Activated effector memory CD4-positive, alpha-beta T cell treated with anti-CD3 and anti-CD28 coated beads, Interleukin-2, amount 50 U/mL, for 16 hours (primary cell): Measurements from ENCODE around the gene ZIC5.
"Not testable (repeated sequence)": the region's sequence is repeated elsewhere in the genome, so short reads cannot be mapped to it uniquely, and the experiment has no call there.

Source experiments
- DNase-seq: peaks from one replicate; pipeline ENCODE4 v3.0.0-alpha.2; 2020

Gene ZIC5

DNA sequence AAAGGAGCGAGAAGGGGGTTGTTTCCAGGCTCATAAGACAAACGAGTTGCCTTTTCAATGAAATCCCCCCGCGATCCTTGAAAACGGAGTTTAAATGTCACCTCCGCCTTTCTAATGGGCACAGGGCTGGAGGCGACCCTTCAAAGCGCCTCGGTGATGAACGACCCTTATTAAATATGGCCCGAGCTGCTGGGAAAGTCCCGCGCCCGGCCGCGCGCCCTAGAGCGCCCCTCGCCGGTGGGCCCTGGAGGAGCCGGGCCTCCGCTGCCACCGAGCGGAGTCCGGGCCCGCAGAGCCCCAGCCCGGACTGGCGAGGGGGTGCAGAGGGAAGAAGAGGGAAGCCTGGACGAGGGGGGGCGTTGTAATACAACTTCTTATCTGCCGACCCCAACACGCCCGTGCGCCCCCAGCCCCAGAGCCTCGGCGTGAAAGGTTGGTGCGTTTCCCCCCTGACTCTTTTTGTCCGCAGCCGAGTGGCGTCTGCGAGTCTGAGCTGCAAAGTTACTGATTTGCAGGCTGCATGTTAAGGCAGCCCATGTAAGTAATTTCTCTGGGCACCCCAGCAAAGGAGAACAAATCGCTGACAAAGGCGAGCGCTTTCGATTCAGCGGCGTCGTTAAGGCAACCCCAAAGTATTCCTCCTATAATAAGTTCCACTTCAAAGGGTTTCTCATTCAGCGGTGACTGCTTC is 11.9 kb downstream of the ZIC5 start:
- DNase-seq: peak; percentile 64

DNA sequence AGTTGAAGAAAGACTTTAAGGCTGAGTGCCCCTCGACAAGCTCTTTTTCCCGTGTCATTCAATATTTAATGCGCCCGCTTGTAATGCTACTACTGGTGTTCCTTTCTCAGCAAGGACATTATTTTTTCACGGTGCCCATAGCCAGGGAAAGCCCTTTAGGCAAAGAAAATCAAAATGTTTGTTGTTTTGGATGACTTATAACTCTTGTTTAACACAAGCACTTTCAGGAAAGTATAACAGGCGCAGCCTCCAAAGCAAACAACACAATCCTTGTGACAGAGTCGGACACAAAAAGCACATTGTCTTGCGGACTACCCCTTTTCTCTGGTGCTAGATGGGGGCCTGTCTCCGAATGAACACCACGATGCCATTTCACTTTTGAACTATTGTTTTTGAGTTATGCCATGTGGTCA is 12.4 kb downstream of the ZIC5 start:
- peak; percentile 31 for DNase-seq

- peak; percentile 47 for DNase-seq
Measured at GRCh38 chr13:99958406-99959126, 13.0 kb downstream of the ZIC5 start.

GRCh38 chr13:99956473-99957349 is 14.9 kb downstream of the ZIC5 start:
- DNase-seq: no peak

DNA sequence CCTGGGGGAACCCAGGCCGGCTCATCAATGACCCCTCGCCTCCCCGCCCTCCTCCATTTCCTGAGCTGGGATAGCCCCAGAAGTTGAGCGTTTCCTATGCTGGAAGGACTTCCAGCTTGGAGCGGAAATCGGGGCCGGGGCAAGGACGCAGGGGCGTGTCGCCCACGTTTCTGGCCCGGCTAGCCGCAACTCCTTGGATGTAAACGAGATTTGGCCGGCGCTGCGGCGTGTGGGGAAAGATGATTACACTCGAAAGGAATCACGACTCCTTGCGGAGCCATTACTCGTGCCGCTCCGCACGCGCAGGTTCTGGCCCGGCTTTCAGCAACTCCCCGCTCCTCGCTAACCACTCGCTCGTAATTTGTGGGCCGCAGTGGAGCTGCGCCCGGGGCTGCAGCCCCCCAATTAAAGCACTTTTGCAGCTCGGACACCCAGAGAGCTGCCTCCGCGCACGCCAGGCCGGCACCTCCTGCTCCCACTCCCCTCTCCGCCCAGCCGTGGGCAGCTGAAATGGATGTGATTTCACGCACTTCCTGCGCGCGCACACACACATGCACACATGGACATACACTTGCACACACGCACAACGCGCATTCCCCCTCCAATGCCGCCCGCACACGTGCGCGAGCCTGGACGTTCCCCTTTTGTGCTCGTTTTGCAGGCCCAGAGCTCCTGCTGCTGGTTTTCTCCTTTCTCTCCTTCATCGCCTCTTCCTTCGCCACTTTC is 15.7 kb downstream of the ZIC5 start:
- peak; percentile 57 for DNase-seq

GRCh38 chr13:99955107-99955746 is 16.3 kb downstream of the ZIC5 start:
- DNase-seq: no peak

GRCh38 chr13:99953138-99953755 is 18.3 kb downstream of the ZIC5 start:
- DNase-seq: peak; percentile 30

GRCh38 chr13:99951666-99952065 is 19.9 kb downstream of the ZIC5 start:
- DNase-seq: peak; percentile 12

GRCh38 chr13:99949679-99950413 is 21.7 kb downstream of the ZIC5 start:
- peak; percentile 10 for DNase-seq

GRCh38 chr13:99948907-99949678 is 22.5 kb downstream of the ZIC5 start:
- DNase-seq: peak; percentile 5

DNA sequence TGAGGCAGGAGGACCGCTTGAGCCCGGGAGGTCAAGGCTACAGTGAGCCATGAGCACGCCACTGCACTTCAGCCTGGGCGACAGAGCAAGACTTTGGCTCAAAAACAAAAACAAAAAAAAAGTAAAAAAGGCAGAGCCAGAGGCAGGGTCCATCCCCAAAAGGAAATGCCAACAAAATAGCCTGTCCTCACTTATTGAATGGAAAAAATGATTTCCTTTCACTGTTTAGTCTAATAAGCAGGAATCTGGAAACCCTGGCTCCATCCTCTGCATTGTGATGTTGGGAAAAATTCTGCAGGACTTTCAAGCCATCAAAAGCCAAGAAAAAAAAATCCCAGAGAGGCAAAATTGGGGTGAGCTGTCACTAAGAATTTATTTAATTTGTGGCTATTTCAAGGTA is 23.2 kb downstream of the ZIC5 start:
- peak; percentile 1 for DNase-seq

DNA sequence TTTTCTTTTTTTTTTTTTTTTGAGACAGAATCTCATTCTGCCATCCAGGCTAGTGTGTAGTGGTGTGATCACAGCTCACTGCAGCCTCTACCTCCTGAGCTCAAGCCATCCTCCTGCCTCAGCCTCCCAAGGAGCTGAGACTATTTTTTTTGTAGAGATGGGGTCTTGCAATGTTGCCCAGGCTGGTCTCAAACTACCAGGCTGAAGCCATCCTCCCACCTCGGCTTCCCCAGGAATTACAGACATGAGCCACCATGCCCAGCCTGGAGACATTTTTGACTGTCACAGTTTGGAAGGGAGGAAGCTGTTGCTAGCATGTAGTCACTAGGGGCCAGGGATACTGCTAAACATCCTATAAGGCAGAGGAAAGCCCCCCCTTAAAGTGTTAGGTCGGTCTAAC is 23.9 kb downstream of the ZIC5 start:
- peak; percentile 8 for DNase-seq

- not testable (repeated sequence) for DNase-seq
Measured at GRCh38 chr13:99945515-99945914, 26.1 kb downstream of the ZIC5 start.

DNA sequence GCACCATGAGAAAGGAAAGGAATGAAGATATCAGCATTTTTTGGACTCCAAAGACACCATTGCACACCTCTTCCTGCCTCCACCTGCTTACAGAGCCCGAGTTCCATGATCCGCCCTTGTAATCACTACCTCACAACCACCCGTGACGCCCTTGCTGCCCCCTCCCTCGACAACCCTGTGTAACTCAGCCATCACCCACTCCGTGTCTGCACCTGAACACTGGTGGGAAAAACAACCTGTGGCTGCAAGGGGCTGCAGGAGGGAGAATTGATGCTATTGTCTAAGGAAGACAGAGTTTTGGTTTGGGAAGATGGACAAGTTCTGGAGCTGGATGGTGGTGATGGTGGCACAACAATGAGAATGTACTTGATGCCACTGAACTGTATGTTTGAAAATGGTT is 27.0 kb downstream of the ZIC5 start:
- peak; percentile 21 for DNase-seq

GRCh38 chr13:99944102-99944501 is 27.5 kb downstream of the ZIC5 start:
- peak; percentile 21 for DNase-seq

GRCh38 chr13:99941911-99942310 is 29.7 kb downstream of the ZIC5 start:
- peak; percentile 28 for DNase-seq

DNA sequence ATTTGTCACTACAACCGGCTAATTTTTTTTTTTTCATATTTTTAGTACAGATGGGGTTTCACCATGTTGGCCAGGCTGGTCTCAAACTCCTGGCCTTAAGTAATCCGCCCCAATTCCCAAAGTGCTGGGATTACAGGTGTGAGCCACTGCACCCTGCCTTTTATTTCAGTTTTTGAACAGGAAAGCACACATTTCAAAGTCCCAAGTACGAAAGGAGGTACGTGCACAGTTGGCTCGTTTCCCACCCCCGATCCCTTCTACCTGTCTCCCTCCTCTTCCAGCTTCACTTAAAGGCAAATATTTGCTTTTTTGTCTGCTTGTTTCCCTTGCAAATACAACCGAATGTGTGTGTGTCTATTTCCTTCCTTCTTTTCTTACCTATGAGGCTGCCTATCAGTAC is 30.5 kb downstream of the ZIC5 start:
- peak; percentile 3 for DNase-seq

- DNase-seq: peak; percentile 10
Measured at GRCh38 chr13:99938635-99939034, 32.9 kb downstream of the ZIC5 start.

DNA sequence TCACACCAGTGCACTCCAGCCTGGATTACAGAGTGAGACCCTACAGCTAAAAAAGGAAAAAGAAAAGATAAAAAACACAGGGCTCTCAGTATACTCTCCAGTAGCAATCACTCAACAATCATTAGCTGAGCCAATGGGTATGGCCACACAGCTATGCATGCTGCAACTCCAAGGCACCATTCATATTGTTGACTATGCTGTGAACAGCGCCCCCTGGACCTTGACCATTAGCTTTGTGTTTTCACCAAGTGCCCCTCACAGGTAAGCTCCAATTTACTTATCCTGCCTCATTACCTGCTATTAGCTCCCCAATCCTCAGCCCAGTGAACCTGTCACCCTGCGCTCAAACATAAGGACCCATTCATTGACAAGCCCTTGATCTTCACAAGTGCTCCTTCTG is 35.8 kb downstream of the ZIC5 start:
- DNase-seq: no peak

GRCh38 chr13:99932912-99933311 is 38.7 kb downstream of the ZIC5 start:
- DNase-seq: no peak
